Left ventricle myocardium inferior (tissue), 1 donor: ENCODE data around the gene REPIN1. TPM values are rescaled to one million over a fixed set of nuclear protein-coding genes. Genes with fewer than 3 reads are reported as not detected.

Experiments used
- DNase-seq: peaks from one replicate; pipeline ENCODE4 v3.0.0-alpha.2; 2020
- H3K27ac ChIP-seq: fragments of 200-600 bp; replicated peaks from 2 replicates; pipeline ENCODE4 v1.8.0; 2021
- H3K27me3 ChIP-seq: fragments of 200-600 bp; 2 replicates; pipeline ENCODE4 v1.8.0; 2021; ENCODE audit warnings: low read depth
- H3K36me3 ChIP-seq: fragments of 200-600 bp; 2 replicates; pipeline ENCODE4 v1.8.0; 2021
- H3K4me1 ChIP-seq: fragments of 200-600 bp; 2 replicates; pipeline ENCODE4 v1.8.0; 2021
- H3K4me3 ChIP-seq: fragments of 200-600 bp; 2 replicates; pipeline ENCODE4 v1.8.0; 2021; ENCODE audit warnings: mild to moderate bottlenecking, moderate library complexity
- H3K9me3 ChIP-seq: fragments of 200-600 bp; replicated peaks from 2 replicates; pipeline ENCODE4 v1.8.0; 2021
- CTCF ChIP-seq: fragments of 200-600 bp; IDR thresholded peaks from 2 replicates; pipeline ENCODE4 v1.8.0; 2021; ENCODE audit warnings: antibody characterized with exemption, mild to moderate bottlenecking, borderline replicate concordance
- intact Hi-C: fragments of 100-400 bp; cut with micrococcal nuclease; formaldehyde crosslinking; loops from one replicate; pipeline ENCODE4 v1.11.0; 2022
- total RNA-seq: library from RNA; stranded (reverse); fragmentation: NEBNext Ultra II Directional; extraction: Animal tissue kit (Norgen Biotek cat#: 25700); gene quantifications from one replicate; pipeline ENCODE4 v1.2.1, GENCODE V29; 2021
- donor health status: DM: no; HTN: yes; CAD: no; lungs with severe emphysema.

Gene REPIN1
- total RNA-seq, 1 donor from 2014 or later = 110 TPM

DNA sequence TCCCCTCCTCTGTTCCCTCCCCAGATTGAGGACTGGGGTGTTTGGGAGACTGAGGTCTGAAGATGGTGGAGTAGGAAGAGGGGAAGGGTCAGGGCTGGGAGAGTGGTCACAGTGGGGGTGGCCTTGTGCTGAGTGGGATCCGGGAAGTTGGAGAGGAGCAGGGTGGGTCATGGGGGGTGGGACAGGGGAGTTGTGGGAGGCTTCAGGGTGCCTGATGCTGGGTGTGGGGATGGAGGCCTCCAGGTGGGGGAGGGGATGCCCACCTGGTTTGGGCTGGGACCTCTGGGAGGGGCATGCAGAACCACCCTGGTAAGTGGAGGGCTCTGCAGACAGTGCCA, 13.1 kb downstream of the REPIN1 start:
- no peak overlapping the region for H3K4me3 ChIP-seq
- no peaks in the 10 kb centered on the region for H3K27me3 ChIP-seq
- no peaks in the 10 kb centered on the region for H3K9me3 ChIP-seq
- H3K27ac ChIP-seq = no peak overlapping the region
- no peak for DNase-seq
- H3K36me3 ChIP-seq = no peaks in the 10 kb centered on the region
- peaks cover 42% of the 10 kb centered on the region for H3K4me1 ChIP-seq
- intact Hi-C loops = no loop called here
- TF ChIP-seq CTCF = no peak

DNA sequence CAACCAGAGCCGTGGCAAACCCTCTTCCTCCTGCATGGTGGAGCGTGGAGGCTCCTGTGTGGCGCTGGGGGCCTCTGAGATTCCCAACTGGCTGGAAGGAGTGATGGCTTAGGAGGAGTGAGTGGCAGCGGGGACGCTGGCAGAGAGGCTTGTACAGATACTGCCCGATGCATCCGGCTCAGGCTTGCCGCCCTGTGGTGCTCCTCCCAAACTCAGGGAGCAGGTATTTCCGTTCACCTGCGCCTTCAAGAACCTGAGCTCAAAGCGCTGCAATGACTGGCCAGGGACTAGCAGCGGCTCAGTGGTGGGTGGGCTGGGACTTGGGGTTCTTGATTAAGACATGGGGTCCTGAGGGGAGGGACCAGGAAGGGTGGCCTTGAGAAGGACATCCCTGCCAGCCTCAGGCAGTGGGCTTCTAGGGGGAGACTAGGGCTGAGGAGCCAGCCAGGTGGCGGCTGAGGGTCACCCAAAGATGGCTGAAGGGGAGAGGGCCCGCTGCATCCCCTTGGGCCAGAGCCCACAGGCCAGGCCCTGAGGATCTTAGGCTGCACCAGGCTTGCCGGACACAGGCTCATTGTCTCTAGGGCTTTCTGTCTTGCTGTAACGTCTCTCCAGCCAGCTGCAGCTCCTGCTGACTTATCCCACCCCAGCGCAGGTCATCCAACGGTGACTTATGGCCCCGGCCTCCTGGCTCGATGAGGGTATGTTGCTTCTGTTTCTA, 13.7 kb downstream of the REPIN1 start:
- H3K4me3 ChIP-seq = no peak overlapping the region
- H3K27me3 ChIP-seq = no peaks in the 10 kb centered on the region
- peaks cover 42% of the 10 kb centered on the region for H3K4me1 ChIP-seq
- intact Hi-C loops = no loop called here
- H3K36me3 ChIP-seq = no peaks in the 10 kb centered on the region
- TF ChIP-seq CTCF = no peak
- no peak overlapping the region for H3K27ac ChIP-seq
- DNase-seq = no peak
- H3K9me3 ChIP-seq = no peaks in the 10 kb centered on the region

DNA sequence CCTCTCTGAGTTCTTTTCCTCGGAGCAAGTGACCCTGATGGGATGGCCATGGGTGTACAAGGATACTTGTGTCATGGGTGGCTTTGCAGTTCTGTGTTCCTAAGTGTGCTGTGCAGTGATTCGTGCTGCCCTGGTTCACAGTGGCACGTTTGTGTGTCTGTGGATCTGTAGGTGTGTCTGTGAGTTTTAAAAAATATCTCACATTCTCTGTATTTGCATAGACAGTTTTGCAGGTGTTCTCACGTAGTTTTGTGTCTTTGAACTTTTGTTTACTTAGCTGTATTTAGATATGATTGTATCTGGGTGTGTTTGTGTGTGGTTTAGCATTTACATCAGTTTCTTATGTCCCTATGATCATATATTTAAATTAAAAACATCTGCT, 14.2 kb downstream of the REPIN1 start:
- H3K4me1 ChIP-seq = peaks cover 42% of the 10 kb centered on the region
- H3K4me3 ChIP-seq = no peak overlapping the region
- TF ChIP-seq CTCF = no peak
- no peaks in the 10 kb centered on the region for H3K36me3 ChIP-seq
- no peaks in the 10 kb centered on the region for H3K9me3 ChIP-seq
- no peaks in the 10 kb centered on the region for H3K27me3 ChIP-seq
- intact Hi-C loops = no loop called here
- H3K27ac ChIP-seq = no peak overlapping the region
- no peak for DNase-seq

GRCh38 chr7:150383710-150384397, 15.2 kb downstream of the REPIN1 start:
- intact Hi-C loops = no loop called here
- H3K4me1 ChIP-seq = peaks cover 33% of the 10 kb centered on the region
- H3K27ac ChIP-seq = no peak overlapping the region
- DNase-seq = no peak
- TF ChIP-seq CTCF = no peak
- no peaks in the 10 kb centered on the region for H3K9me3 ChIP-seq
- H3K27me3 ChIP-seq = no peaks in the 10 kb centered on the region
- no peaks in the 10 kb centered on the region for H3K36me3 ChIP-seq
- no peak overlapping the region for H3K4me3 ChIP-seq

- no peak for TF ChIP-seq CTCF
- H3K4me1 ChIP-seq = peaks cover 33% of the 10 kb centered on the region
- intact Hi-C loops = no loop called here
- no peak for DNase-seq
- H3K4me3 ChIP-seq = no peak overlapping the region
- H3K27me3 ChIP-seq = no peaks in the 10 kb centered on the region
- H3K27ac ChIP-seq = no peak overlapping the region
- H3K36me3 ChIP-seq = no peaks in the 10 kb centered on the region
- no peaks in the 10 kb centered on the region for H3K9me3 ChIP-seq
These were observed 16.0 kb downstream of the REPIN1 start for GRCh38 chr7:150384406-150385301.
